Measurements from ENCODE around the gene KCNQ2. TPM values are rescaled to one million over a fixed set of nuclear protein-coding genes. Genes with fewer than 3 reads are reported as not detected.

Gene KCNQ2
- total RNA-seq, 1 donor from 2014 or later = 11.5 TPM

DNA sequence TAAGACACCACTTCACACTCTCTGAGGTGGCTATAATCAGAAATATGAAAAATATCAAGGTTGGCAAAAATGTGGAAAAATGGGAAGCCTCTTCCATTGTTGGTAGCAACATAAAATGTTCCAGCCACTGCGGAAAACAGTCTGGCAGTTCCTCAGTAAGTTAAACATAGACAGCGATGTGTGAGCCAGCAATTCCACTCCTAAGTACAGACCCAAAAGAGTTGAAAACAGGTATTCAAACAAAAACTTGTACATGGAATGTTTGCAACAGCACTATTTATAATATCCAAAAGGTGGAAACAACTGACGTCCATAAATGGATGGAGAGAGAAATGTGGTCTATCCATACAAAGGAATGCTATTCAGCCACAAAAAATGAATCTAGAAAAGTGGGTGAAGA is 40.8 kb upstream of the KCNQ2 start:
- Histone ChIP-seq H4K20me1 (ENCODE audit: insufficient read depth, low read length) (no peaks in the 10 kb centered on the region), H3K9ac (ENCODE audit: low read length) (no peak overlapping the region), H3K4me2 (ENCODE audit: low read length) (no peak overlapping the region), H3K79me2 (ENCODE audit: insufficient read depth, low read length) (no peaks in the 10 kb centered on the region), H3K36me3 (ENCODE audit: insufficient read depth, low read length) (no peaks in the 10 kb centered on the region), H3K9me3 (ENCODE audit: insufficient read depth, low read depth, low read length) (peaks cover 3% of the 10 kb centered on the region), H3K27ac (ENCODE audit: low read depth, low read length) (no peak overlapping the region), H3K4me3 (ENCODE audit: insufficient read depth, low read depth, low read length) (no peak overlapping the region), H3K4me1 (ENCODE audit: insufficient read depth, low read length) (no peaks in the 10 kb centered on the region), H2AFZ (ENCODE audit: low read depth, low read length) (no peak overlapping the region), H3K27me3 (ENCODE audit: insufficient read depth, low read length) (peaks cover 2% of the 10 kb centered on the region)
- peaks cover 7% of the 10 kb centered on the region for H3K27me3 Mint-ChIP-seq (ENCODE audit: low read depth, unreplicated experiment)
- peaks cover 10% of the 10 kb centered on the region for H3K9me3 Mint-ChIP-seq (ENCODE audit: unreplicated experiment)
- H3K36me3 Mint-ChIP-seq (ENCODE audit: low read depth, unreplicated experiment) = peaks cover 7% of the 10 kb centered on the region
- no peaks in the 10 kb centered on the region for H3K4me1 Mint-ChIP-seq (ENCODE audit: low read depth, unreplicated experiment)
- FAIRE-seq (no peak), DNase-seq (ENCODE audit: low read depth) (no peak)
- no peak for TF ChIP-seq EZH2 (IDR thresholded peaks at IDR 0.05; ENCODE audit: insufficient read depth, low read length)
- TF ChIP-seq, protein P1, sequence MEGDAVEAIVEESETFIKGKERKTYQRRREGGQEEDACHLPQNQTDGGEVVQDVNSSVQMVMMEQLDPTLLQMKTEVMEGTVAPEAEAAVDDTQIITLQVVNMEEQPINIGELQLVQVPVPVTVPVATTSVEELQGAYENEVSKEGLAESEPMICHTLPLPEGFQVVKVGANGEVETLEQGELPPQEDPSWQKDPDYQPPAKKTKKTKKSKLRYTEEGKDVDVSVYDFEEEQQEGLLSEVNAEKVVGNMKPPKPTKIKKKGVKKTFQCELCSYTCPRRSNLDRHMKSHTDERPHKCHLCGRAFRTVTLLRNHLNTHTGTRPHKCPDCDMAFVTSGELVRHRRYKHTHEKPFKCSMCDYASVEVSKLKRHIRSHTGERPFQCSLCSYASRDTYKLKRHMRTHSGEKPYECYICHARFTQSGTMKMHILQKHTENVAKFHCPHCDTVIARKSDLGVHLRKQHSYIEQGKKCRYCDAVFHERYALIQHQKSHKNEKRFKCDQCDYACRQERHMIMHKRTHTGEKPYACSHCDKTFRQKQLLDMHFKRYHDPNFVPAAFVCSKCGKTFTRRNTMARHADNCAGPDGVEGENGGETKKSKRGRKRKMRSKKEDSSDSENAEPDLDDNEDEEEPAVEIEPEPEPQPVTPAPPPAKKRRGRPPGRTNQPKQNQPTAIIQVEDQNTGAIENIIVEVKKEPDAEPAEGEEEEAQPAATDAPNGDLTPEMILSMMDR (IDR thresholded peaks at IDR 0.05; ENCODE audit: insufficient read depth, low read depth, low read length) = no peak
- H3K4me3 Mint-ChIP-seq (ENCODE audit: unreplicated experiment) = no peak overlapping the region
- no peak overlapping the region for H3K27ac Mint-ChIP-seq (ENCODE audit: unreplicated experiment)

DNA sequence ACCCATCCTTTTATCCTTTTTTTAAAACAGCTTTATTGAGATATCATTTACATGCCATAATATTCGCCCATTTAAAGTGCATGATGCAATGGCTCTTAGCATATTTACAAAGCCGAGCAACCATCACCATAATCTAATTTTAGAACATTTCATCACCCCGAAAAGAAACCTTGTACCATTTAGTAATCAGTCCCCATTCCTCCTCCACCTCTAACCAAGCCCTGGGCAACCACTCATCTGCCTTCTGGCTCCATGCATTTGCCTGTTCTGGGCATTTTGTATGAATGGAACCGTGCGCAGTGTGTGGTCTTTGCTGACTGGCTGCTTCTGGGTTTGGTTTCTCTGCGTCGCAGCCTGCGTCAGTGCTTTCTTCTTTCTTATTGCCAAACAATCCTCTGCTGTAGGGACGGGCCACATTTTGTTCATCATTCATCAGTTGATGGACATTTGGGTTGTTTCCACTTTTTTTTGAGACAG is 36.7 kb upstream of the KCNQ2 start:
- Histone ChIP-seq H3K79me2 (ENCODE audit: insufficient read depth, low read length) (no peaks in the 10 kb centered on the region), H3K27ac (ENCODE audit: low read depth, low read length) (no peak overlapping the region), H4K20me1 (ENCODE audit: insufficient read depth, low read length) (no peaks in the 10 kb centered on the region), H3K4me1 (ENCODE audit: insufficient read depth, low read length) (no peaks in the 10 kb centered on the region), H3K36me3 (ENCODE audit: insufficient read depth, low read length) (no peaks in the 10 kb centered on the region), H3K4me2 (ENCODE audit: low read length) (no peak overlapping the region), H3K9ac (ENCODE audit: low read length) (no peak overlapping the region), H3K27me3 (ENCODE audit: insufficient read depth, low read length) (peaks cover 7% of the 10 kb centered on the region), H3K4me3 (ENCODE audit: insufficient read depth, low read depth, low read length) (no peak overlapping the region), H3K9me3 (ENCODE audit: insufficient read depth, low read depth, low read length) (peaks cover 19% of the 10 kb centered on the region), H2AFZ (ENCODE audit: low read depth, low read length) (no peak overlapping the region)
- H3K36me3 Mint-ChIP-seq (ENCODE audit: low read depth, unreplicated experiment) = peaks cover 2% of the 10 kb centered on the region
- H3K27ac Mint-ChIP-seq (ENCODE audit: unreplicated experiment) = peak overlapping the region; percentile 14
- no peaks in the 10 kb centered on the region for H3K4me1 Mint-ChIP-seq (ENCODE audit: low read depth, unreplicated experiment)
- TF ChIP-seq EZH2 (IDR thresholded peaks at IDR 0.05; ENCODE audit: insufficient read depth, low read length) = no peak
- TF ChIP-seq, protein P1 (IDR thresholded peaks at IDR 0.05; ENCODE audit: insufficient read depth, low read depth, low read length) = no peak
- peaks cover 19% of the 10 kb centered on the region for H3K27me3 Mint-ChIP-seq (ENCODE audit: low read depth, unreplicated experiment)
- H3K4me3 Mint-ChIP-seq (ENCODE audit: unreplicated experiment) = no peak overlapping the region
- no peak for DNase-seq (ENCODE audit: low read depth)
- no peak for FAIRE-seq
- H3K9me3 Mint-ChIP-seq (ENCODE audit: unreplicated experiment) = peaks cover 24% of the 10 kb centered on the region

DNA sequence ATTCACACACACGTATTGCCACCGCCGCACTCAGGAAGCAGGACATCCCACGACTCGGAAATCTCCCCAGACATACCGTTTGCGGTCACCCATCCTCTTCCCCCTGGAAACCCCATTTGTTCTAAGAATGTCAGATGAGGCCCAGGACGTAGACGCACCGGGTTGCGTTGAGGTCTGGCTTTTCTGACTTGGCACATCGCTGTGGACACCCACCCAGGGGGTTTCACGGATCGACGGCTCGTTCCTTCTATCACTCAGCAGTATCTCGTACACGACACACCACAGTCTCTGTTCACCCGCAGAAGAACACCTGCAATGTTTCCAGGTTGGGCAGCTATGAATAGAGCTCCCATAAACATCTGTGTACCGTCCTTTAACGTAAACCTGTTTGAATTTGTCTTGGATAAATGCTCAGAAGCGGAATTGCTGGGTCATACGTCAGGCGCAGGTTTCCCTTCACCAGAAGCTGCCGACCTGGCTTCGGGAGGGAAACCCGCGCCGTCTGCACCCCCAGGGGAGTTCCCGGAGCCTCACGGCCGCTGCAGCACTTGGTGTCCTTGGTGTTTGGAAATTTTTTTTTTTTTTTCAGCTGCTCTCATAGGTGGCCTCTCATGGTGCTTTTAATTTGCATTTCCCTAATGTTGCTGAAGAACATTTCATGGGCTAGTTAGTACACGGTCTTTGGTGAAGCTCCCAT is 35.8 kb upstream of the KCNQ2 start:
- FAIRE-seq (no peak), DNase-seq (ENCODE audit: low read depth) (no peak)
- Histone ChIP-seq H2AFZ (ENCODE audit: low read depth, low read length) (no peak overlapping the region), H3K9me3 (ENCODE audit: insufficient read depth, low read depth, low read length) (peaks cover 19% of the 10 kb centered on the region), H3K4me3 (ENCODE audit: insufficient read depth, low read depth, low read length) (no peak overlapping the region), H3K27ac (ENCODE audit: low read depth, low read length) (no peak overlapping the region), H3K79me2 (ENCODE audit: insufficient read depth, low read length) (no peaks in the 10 kb centered on the region), H3K36me3 (ENCODE audit: insufficient read depth, low read length) (no peaks in the 10 kb centered on the region), H3K9ac (ENCODE audit: low read length) (no peak overlapping the region), H3K27me3 (ENCODE audit: insufficient read depth, low read length) (peaks cover 14% of the 10 kb centered on the region), H3K4me2 (ENCODE audit: low read length) (no peak overlapping the region), H4K20me1 (ENCODE audit: insufficient read depth, low read length) (no peaks in the 10 kb centered on the region), H3K4me1 (ENCODE audit: insufficient read depth, low read length) (no peaks in the 10 kb centered on the region)
- Mint-ChIP-seq H3K27ac (ENCODE audit: unreplicated experiment) (no peak overlapping the region), H3K36me3 (ENCODE audit: low read depth, unreplicated experiment) (peaks cover 1% of the 10 kb centered on the region), H3K27me3 (ENCODE audit: low read depth, unreplicated experiment) (peaks cover 24% of the 10 kb centered on the region), H3K4me1 (ENCODE audit: low read depth, unreplicated experiment) (no peaks in the 10 kb centered on the region), H3K4me3 (ENCODE audit: unreplicated experiment) (no peak overlapping the region), H3K9me3 (ENCODE audit: unreplicated experiment) (peaks cover 22% of the 10 kb centered on the region)
- TF ChIP-seq, protein P1 (IDR thresholded peaks at IDR 0.05; ENCODE audit: insufficient read depth, low read depth, low read length) = no peak
- TF ChIP-seq EZH2 (IDR thresholded peaks at IDR 0.05; ENCODE audit: insufficient read depth, low read length) = no peak
